Subcutaneous adipose tissue (tissue), 4 donors: ENCODE measurements around the gene TSEN54. TPM values are rescaled to one million over a fixed set of nuclear protein-coding genes. Genes with fewer than 3 reads are reported as not detected.

Experiments
- CTCF ChIP-seq: fragments of 450-650 bp; IDR thresholded peaks from one replicate; pipeline ENCODE4 v1.5.1; 2016; ENCODE audit warnings: low read depth, mild to moderate bottlenecking, control low read depth, antibody characterized with exemption, moderate library complexity
- total RNA-seq, 4 donors: library from RNA; depleted of rRNA; stranded (reverse); fragments of >200 nt; gene quantifications; one replicate each; pipeline ENCODE4 v1.1.0, GENCODE V29; 2016

The TSEN54 gene
- total RNA-seq, 4 donors from 2014 or later = 9.5 to 23.8 (median 17.3) TPM

GRCh38 chr17:75524269-75524969 lies 8.1 kb downstream of the TSEN54 start:
- TF ChIP-seq CTCF = no peak

- no peak for TF ChIP-seq CTCF
These were observed 8.9 kb downstream of the TSEN54 start, which contains the start of gene LLGL2 for GRCh38 chr17:75524970-75525805. LLGL2 (plus strand) TSS chr17:75525697; CDS start chr17:75543427, 17,730 bp downstream.

- no peak for TF ChIP-seq CTCF
These were observed 9.7 kb downstream of the TSEN54 start for GRCh38 chr17:75525806-75526554.

GRCh38 chr17:75526555-75527270 lies 10.4 kb downstream of the TSEN54 start:
- TF ChIP-seq CTCF = no peak

DNA sequence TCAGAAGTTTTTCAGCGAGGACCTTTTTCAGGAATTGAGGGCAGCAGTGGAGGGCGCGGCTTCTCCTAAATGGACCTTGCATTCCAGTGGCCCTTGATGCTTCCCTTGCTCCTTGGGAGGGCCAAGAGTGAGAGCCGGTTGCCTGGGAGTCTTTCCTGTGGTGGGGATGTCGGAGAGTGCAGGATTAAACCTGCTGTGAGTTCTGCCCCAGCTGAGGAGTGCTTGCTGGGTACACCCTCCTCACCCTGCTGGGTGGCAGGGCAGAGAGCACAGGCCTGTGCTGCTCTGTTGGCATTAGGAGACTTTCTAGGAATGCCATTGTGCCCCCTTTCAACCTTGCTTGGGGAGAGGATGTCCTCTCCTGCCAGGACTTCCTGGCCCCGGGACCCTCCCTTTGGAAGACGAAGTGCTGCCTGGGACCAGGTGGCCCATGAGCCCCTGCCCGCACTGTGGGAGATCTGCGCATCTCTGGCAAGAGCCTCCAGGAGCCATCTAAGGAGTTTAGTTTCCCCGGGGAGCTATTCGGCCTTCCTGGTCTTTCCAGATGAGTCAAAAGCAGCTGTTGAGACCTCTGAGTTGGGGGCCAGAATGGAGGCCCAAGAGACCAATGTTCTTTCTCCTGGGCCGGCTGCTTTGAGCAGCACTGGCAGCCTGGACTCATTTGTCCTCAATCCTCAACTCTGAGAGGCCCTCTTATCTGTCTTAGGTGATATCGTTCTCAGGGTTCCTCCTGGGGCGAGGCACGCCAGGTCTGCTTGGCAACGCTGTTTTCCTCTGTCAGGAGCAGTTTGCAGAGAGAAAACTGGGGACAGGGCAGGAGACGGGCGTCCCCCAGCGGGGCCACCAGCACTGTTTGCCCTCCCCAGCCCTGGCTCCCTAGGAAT lies 14.8 kb downstream of the TSEN54 start:
- no peak for TF ChIP-seq CTCF

GRCh38 chr17:75531721-75532072 lies 15.4 kb downstream of the TSEN54 start:
- TF ChIP-seq CTCF = no peak
